Embryonic facial prominence (tissue), 1 donor: ENCODE measurements around the gene TMEM17.
"Not testable (repeated sequence)": the region's sequence is repeated elsewhere in the genome, so short reads cannot be mapped to it uniquely, and the experiment has no call there.

Experiments
- DNase-seq: peaks from one replicate; pipeline ENCODE4 v3.0.0-alpha.2; 2016; ENCODE audit errors: extremely low spot score

Gene TMEM17, protein sequence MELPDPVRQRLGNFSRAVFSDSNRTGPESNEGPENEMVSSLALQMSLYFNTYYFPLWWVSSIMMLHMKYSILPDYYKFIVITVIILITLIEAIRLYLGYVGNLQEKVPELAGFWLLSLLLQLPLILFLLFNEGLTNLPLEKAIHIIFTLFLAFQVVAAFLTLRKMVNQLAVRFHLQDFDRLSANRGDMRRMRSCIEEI

DNA sequence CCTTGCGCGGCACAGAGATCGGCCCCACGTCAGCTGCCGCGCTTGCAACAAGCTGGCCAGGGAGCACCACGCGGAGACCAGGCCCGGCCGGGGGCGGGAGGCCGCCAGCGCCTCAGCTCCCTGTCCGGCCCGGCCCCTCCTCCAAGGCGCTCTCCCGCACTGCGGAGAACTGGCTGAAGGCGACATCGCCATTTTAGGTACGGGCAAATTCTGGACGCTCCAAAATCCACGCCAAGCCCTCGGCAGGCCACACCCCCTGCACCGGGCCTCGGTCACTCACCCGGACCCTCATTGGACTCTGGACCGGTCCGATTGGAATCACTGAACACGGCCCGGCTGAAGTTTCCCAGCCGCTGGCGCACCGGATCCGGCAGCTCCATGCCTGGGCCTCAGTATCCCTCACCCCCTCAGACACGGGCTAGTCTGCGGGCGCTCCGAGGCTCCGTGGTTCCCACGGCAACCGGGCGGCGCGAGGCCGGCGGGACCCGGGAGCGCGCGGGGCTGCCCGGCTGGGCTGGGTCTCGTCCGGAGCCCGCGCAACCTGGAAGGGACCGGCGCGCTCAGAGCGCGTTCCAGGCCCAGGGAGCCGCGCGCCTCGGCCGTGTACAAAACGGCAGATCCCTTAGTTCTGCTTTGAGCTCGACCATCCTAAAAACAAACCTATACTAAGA is at the start of gene TMEM17:
Gene TMEM17, minus strand, starts transcription at position 446 of the 671 bp plus-strand sequence. Its CDS starts 66 bp downstream, at position 380.
- peak; percentile 76 for DNase-seq

DNA sequence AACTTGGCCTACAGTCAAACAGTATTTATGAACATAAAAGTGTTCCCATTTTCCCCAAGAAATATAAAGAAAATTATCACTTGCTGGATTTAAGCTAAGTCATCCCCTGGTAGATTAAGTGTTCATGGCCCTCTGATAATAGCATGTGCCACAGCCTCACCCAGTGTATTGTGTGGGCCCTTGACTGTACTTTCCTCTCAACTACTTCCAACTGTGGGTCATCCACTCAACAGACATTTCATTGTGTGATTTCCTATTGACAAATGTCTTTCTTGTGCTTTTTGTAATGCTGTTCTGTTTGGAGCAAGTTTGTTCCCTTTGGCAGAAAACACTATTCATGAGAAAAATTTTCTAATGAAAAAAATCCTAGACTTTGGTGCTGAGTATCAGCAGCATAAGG is 48.4 kb upstream of the TMEM17 start:
- no peak for DNase-seq

DNA sequence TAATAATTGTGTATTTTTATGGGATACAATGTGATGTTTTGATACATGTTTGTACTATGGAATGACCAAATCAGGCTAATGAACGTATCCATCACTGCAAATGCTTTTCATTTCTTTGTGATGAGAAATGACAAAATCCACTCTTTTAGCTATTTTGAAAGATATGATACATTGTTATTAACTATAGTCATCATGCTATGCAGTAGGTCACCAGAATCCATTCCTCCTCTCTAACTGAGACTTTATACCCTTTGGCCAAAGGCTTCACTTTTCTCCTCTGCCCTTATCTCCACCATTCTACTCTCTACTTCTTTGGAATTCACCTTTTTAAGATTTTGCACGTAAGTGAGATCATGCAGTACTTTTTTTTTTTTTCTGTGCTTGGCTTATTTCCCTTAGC is 44.5 kb upstream of the TMEM17 start:
- no peak for DNase-seq

DNA sequence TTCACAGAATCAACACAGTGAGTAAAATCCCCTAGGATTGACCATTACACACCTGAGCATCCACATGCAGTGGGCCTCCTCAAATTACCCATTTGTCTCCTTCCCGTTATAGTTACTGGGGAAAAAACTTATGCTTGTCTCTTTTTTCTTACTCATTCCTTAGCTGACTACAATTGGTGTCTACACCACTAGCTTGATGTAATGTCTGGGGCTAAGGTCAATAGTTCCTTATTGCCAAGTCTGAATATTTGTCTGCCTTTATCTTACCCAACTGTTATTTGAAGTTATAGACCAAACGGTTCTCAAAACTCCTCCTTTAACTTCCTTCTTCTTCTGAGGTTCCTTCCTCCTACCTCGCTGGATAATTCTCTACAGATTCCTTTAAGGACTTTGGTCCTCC is 41.9 kb upstream of the TMEM17 start:
- DNase-seq, result no peak

DNA sequence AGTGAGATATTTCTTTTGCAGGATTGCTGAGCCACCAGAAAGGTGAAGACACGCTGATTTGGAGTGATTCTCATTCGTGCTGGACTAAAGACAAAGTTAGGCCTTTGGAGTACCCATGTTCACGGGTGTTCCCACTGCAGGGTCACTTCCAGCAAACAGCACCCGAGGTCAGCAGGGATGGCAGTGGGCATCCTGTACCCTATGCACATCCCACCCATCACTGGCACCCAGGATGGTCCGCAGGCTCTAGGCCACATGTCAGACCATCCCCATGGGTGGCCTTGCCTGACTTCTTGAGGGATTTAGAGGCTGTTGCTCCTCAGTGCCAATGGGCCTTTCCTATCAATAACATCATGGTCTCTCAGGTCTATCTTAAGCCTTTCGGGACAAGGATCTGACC is 39.3 kb upstream of the TMEM17 start:
- DNase-seq, result no peak

DNA sequence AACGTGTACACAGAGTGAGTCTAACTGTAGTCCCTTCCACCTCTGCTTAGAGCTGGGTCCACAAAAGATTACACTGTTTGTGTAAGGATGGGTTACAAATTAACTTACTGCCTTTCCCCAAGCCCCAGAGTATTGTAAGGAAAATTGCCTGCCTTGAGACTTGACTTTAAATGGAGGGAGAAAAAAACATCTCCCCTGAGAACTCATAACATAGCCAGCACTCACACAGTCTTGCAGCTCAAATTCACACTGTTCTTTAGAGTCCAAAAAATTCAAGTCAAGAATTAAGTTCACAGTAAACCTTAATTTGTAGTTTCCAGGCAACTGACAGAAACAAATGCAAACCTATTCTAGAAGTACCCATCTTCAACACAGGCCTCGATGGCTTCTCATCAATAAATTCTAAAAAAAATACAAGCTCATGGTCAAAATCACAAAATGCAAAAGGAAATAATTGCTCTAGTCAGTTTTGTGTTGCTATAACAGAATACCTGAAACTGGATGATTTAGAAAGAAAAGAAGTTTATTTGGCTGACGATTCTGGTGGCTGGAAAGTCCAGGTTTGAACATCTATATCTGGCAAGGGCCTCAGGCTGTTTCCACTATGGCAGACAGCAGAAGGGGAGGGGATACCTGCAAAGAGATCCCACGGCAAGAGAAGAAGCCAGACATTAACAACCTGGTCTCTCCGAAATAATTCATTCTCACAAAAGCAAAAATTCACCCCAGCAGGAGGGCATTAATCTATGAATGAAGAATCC is 34.6 kb upstream of the TMEM17 start:
- no peak for DNase-seq

DNA sequence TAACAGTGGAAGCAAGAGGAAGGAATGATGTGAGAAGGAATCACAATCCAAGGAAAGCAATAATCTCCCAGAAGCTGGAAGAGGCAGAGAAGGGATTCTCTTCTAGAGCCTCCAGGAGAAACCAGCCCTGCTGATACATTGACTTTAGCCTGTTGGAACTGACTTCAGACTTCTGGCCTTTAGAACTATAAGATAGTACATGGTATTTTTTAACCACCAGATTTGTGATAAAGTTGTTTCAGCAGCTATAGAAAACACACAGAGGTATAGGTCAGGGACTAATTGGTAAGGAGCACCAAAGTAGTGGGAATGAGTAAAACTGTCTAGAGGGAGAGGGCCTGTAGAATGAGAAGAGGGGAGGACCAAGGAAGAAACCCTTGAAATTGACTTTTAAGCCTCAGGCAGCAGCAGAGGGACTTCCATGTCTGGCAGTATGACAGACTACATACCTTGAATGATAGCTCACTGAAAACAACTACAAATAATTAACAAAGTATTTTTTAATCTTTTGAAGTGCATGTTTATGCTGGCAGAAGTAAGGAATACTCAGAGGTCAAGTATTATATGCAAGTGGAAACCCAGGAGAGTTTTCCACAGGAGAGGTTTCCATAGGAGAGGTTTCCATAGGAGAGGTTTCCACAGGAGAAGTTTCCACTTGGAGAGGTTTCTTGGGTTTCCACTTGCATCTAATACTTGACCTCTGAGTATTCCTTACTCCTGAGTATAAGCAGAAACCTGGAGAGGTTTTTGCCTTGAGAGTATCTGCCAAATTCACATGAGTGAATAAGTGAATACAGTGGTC is 33.8 kb upstream of the TMEM17 start:
- DNase-seq, result no peak

DNA sequence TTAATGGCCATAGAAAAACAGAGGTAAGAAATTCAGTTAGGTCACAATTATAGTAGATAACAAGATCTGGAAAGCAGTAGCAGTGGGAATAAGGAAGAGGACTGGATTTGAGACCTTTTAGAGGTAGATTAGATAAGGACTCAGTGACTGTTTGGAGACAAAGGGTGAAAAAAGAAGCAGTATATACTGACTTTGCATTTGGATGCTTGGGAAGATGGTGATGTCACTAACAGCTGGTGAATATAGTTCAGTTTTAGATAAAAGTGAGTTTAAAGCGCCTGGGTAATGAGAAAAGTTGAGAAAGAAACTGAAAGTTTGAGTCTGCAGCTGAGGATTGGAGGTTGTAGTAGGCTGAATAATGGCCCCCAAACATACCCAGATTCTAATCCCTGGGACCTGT is 32.8 kb upstream of the TMEM17 start:
- no peak for DNase-seq

DNA sequence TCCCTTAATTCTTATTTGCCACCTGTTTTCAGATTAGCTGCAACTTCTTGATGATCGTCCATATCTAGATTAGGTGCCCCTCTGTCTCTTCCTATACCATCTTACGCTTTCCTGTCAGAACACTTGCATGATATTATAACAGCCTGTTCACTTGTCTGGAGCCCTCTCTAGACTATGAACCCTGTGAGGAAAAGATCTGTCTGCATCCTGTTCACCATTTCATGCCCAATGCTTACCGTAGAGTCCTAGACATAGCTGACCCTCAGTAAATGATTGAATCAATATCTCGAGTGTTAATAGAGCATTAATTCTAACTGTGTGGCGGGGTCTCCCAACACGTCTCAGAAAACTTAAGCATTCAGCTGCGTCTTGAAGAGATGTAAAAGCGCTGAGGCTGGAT is 31.8 kb upstream of the TMEM17 start:
- no peak for DNase-seq

DNA sequence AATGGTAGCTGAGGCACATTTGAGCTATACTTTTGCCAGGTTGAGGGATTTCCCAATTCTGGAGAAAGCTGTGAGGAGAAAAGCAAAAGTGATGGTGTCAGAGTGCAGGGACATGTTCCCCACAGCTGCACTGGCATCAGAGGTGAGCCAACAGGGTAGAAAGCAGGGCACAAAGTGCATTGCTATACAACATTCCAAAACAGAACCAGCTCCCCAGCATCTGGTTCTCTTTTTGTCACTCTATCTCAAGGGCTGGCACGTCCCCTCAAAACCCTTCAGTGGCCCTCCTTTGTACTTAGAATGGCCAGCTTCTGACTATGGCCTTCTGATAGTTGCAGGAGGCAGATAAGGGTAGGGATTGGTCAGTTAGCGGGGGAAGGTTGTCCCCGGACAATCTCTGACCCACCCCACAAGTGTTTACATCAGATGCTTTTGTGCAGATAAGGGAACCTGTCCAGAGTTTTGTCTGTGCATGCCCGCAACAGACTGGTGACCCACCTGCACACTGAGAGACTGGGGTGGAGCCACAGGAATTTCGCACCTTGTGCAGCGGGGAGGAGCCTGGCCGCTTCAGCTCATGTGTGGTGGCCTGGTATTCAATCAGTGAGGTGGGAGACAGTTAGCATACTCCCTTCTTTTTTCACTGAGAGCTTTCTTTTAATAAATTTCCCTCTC is 31.0 kb upstream of the TMEM17 start:
- no peak for DNase-seq

DNA sequence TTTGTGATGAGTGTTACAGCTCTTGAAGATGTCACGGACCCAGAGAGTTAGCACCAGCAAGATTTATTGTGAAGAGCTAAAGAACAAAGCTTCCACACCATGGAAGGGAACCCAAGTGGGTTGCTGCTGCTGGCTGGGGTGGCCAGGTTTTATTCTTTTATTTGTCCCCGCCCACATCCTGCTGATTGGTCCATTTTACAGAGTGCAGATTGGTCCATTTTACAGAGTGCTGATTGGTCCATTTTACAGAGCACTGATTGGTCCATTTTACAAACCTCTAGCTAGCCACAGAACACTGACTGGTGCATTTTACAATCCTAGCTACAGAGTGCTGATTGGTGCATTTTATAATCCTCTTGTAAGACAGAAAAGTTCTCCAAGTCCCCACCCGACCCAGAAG is 29.5 kb upstream of the TMEM17 start:
- DNase-seq, result not testable (repeated sequence)

DNA sequence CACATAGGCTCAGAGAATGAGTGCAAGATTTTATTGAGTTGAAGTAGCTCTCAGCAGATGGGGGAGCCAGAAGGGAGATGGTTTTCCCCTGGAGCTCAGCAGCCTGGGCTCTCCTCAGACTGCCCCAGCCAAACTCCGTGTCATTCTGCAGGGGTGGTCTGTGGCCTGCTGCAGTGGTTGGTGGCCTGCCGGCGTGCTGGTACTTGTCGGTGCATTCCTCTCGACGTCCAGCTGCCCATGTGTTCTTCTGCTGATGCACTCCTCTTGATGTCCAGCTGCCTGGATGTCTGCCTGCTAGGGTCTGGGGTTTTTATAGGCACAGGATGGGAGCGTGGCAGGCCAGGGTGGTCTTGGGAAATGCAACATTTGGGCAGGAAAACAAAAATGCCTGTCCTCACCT is 25.6 kb upstream of the TMEM17 start:
- no peak for DNase-seq

DNA sequence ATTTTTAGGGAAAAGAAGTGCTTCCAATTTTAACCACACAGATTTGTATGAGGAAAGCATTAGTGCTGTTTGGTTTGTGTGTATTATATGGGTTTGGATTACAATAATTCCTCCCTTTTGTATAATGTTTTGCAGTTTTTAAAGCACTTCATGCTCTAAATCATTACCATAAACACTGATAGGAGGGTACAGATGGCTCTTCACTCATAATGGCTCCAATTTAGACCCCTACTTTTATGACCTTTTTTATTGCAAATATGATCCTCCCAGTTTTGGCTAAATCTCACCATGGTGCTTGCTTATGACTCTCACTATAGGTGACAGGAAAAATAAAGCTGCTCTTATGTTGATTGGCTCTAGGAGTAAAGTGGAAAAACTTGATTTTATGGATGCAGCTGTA is 23.8 kb upstream of the TMEM17 start:
- no peak for DNase-seq

DNA sequence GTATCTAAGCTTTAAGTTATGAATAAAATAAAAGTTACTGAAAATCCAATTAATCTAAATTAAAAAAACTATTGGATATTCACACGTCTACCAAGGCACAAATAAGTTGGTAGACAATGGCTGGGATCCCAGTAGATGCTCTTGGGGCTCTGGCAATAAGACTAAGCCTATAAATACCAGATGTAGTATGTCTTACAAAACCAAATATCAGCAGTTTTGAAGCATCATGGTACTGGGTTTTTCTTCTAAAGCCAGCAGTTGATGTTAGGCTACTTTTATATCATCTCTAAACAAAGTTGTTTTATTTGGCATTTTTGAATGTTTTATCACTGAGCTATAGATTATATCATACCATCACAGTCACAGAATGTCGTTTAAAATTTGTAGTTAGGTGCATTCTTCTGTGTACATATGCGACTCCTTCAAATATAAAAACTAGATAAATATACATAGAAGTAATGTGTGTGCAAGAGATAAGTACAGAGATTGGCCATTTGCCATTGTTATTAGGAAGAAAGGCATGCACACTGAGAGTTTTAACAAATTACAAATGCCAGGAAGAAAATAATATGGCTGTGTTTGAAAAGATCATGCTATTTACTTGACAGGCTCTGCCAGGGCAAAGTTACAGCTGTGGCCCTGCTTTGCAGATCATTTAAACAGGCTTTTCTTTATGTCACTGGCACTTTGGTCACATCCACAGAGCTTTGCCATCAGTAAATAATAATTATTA is 21.6 kb upstream of the TMEM17 start:
- DNase-seq, result no peak

DNA sequence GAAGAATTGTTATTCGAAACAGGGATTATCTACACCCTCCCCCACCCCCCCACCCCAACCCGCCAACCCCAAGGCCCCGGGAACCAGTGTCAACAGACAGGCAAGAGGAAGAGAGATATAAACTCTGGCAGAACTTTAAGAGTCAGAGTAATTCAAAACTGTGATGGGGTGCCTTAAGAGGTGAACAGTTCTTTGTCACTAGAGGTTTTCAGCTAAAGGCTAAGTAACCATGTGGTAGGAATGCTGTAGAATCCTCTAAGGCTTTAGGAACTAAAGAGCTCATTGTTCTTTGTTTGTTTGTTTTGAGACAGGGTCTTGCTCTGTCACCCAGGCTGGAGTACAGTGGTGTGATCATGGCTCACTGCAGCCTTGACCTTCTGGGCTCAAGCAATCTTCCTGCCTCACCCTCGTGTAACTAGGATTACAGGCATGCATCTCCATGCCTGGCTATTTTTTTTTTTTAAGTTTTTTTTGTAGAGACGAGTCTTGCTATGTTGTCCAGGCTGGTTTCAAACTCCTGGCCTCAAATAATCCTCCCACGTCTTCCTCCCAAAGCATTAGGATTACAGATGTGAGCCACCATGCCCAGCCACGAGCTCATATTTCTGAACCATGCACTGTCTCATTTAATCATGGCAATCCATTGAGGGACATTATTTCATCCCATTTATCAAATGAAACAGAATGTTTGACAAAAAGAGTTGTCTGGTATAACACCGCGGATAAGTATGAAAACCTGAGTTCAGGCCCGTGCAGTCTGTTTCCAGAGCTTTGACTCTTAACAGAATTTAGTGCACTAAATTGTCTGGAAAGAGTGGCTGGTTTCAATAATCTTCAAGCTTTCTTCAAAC is 20.8 kb upstream of the TMEM17 start:
- no peak for DNase-seq

DNA sequence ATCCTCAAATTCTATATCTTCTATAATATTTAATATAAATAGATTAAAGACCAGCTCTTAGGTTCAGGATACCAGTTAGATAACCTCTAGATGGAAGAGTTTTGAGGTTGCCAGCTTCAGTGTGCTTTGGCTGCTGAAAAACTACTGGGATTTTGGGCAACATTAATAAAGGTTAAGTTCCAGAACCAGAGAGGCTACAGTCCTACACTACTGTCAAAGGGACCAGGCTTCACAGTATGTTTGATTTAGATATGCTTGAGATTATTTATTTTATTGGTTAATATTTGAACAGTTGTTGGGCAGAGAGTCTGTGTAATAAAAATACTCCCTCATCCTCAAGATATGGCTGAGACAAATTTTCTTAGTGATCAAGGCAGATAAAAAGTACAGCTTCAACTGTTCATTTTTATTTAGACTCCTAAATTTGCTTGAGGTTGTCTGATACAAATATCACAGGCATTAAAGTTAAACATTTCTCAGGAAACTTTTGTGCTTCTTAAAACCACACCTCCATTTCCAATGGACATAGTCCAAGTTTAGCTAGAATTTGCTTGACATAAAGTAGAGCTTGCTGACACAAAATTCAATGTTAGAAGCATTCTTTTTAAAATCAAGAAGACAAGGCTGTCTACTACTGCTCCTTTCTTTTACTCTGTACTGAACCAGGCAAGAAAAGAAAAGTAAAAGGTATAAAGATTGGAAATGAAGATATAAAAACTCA is 19.7 kb upstream of the TMEM17 start:
- no peak for DNase-seq

DNA sequence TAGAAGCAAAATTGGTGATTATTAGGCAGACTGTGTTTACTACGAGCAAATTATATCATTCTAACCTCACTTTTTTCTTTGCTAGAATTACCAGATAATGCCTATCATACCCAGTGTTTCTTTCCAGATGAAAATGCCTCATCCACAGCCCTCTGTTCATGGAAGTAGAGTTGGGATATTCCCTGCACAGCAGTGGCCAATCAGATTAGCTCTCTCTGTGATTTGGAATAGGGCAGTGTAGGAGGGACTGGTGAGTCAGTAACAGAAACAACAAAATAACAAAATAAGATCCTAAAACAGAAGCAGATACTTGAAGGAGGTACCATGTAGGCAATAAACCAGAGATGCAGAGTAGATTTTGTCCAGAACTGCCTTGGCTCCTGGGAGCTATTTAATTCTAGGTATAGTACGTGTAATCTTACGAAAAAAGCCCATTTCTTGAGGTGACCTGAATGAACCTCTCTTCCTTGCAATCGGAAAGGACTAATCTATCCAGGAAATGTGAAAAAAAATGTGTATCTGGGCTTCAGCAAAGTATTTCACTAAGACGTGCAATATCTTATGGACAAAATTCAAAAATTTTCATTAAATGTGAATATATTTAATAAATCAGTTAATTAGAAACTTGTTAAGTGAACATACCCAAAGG is 18.4 kb upstream of the TMEM17 start:
- no peak for DNase-seq

DNA sequence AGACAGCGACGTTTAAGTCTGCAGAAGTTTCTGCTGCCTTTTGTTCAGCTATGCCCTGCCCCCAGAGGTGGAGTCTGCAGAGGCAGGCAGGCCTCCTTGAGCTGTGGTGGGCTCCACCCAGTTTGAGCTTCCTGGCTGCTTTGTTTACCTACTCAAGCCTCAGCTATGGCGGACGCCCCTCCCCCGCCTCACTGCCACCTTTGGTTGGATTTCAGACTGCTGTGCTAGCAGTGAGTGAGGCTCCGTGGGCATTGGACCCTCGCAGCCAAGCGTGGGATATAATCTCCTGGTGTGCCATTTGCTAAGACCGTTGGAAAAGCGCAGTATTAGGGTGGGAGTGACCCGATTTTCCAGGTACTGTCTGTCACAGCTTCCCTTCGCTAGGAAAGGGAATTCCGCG is 15.1 kb upstream of the TMEM17 start:
- not testable (repeated sequence) for DNase-seq

DNA sequence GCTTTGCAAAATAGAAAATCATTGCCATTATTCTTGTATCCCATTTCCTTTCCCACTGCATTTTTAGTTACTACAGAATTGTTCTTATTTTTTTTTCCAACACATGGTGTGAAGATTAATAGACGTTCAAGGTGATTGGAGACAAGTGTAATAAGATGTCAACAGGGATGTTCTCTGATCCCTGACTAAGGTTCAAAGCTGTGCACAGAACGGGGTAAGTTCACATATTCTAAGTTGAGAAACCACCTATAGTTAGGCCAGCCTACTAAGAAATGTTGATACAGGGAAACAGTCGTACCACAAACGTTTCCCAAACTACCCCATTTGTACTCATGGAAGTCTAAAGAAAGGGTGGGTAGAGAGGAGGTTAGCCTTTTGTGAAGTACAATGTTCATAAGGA is 6.4 kb upstream of the TMEM17 start:
- DNase-seq, result no peak
